ENCODE results near the gene BOLA3. TPM values are rescaled to one million over a fixed set of nuclear protein-coding genes. Genes with fewer than 3 reads are reported as not detected.
A peak's percentile ranks its signal among the peaks of the same experiment; 100 is the strongest.

Gene BOLA3
- total RNA-seq, 4 donors from 2014 or later: 29.4 to 46.9 (median 42.8) TPM

- peaks cover 4 to 14% (median 9%) of the 10 kb centered on the region in 4 donors for H3K4me1 ChIP-seq
- H3K27ac ChIP-seq (replicated peaks in 1 of 4): no peak overlapping the region
- DNase-seq (ENCODE audit: extremely low spot score): no peak
- no peak overlapping the region for H3K4me3 ChIP-seq
- H3K36me3 ChIP-seq: peaks cover 18 to 66% (median 41%) of the 10 kb centered on the region in 4 donors
- no peak for TF ChIP-seq EP300 (IDR thresholded peaks at IDR 0.05)
- no peak for TF ChIP-seq POLR2A (IDR thresholded peaks at IDR 0.05; ENCODE audit: low read depth)
- TF ChIP-seq POLR2AphosphoS5 (IDR thresholded peaks at IDR 0.05): no peak
- TF ChIP-seq, protein P1, sequence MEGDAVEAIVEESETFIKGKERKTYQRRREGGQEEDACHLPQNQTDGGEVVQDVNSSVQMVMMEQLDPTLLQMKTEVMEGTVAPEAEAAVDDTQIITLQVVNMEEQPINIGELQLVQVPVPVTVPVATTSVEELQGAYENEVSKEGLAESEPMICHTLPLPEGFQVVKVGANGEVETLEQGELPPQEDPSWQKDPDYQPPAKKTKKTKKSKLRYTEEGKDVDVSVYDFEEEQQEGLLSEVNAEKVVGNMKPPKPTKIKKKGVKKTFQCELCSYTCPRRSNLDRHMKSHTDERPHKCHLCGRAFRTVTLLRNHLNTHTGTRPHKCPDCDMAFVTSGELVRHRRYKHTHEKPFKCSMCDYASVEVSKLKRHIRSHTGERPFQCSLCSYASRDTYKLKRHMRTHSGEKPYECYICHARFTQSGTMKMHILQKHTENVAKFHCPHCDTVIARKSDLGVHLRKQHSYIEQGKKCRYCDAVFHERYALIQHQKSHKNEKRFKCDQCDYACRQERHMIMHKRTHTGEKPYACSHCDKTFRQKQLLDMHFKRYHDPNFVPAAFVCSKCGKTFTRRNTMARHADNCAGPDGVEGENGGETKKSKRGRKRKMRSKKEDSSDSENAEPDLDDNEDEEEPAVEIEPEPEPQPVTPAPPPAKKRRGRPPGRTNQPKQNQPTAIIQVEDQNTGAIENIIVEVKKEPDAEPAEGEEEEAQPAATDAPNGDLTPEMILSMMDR (IDR thresholded peaks at IDR 0.05): no peak
- WGBS: 95% methylated on average over 2 of the region's 2 CpGs
- no peaks in the 10 kb centered on the region for H3K27me3 ChIP-seq
- H3K9me3 ChIP-seq: no peaks in the 10 kb centered on the region
- intact Hi-C loops (cut with DNase I): no loop called here
These were observed 5.2 kb upstream of the BOLA3 start for GRCh38 chr2:74152954-74153353.

GRCh38 chr2:74149570-74150319 lies 2.0 kb upstream of the BOLA3 start:
- TF ChIP-seq POLR2AphosphoS5 (IDR thresholded peaks at IDR 0.05): no peak
- no peak for TF ChIP-seq POLR2A (IDR thresholded peaks at IDR 0.05; ENCODE audit: low read depth)
- TF ChIP-seq, protein P1 (IDR thresholded peaks at IDR 0.05): no peak
- no peak for TF ChIP-seq EP300 (IDR thresholded peaks at IDR 0.05)
- DNase-seq (ENCODE audit: extremely low spot score): no peak
- H3K9me3 ChIP-seq: no peaks in the 10 kb centered on the region
- no peaks in the 10 kb centered on the region for H3K27me3 ChIP-seq
- 93% methylated on average over 7 of the region's 7 CpGs for WGBS
- H3K27ac ChIP-seq (replicated peaks in 1 of 4): no peak overlapping the region
- H3K36me3 ChIP-seq: peaks cover 2 to 40% (median 18%) of the 10 kb centered on the region in 4 donors
- peaks cover 15 to 41% (median 24%) of the 10 kb centered on the region in 4 donors for H3K4me1 ChIP-seq
- H3K4me3 ChIP-seq: no peak overlapping the region
- intact Hi-C loops (cut with DNase I): loop anchor here (10.0 kb wide), 2 partner anchors 225 to 325 kb away; partner anchors contain the start of genes DGUOK and STAMBP

- Histone ChIP-seq H3K4me1 (peaks cover 15 to 41% (median 24%) of the 10 kb centered on the region in 4 donors), H3K27me3 (no peaks in the 10 kb centered on the region), H3K9me3 (no peaks in the 10 kb centered on the region), H3K27ac (replicated peaks in 1 of 4) (no peak overlapping the region), H3K4me3 (no peak overlapping the region), H3K36me3 (peaks cover 0 to 41% (median 17%) of the 10 kb centered on the region in 4 donors)
- no peak for DNase-seq (ENCODE audit: extremely low spot score)
- WGBS: 94% methylated on average over 5 of the region's 5 CpGs
- TF ChIP-seq EP300 (IDR thresholded peaks at IDR 0.05) (no peak), POLR2A (IDR thresholded peaks at IDR 0.05; ENCODE audit: low read depth) (no peak), POLR2AphosphoS5 (IDR thresholded peaks at IDR 0.05) (no peak)
- TF ChIP-seq, protein P1 (IDR thresholded peaks at IDR 0.05): no peak
- intact Hi-C loops (cut with DNase I): loop anchor here (10.0 kb wide), 2 partner anchors 224 to 324 kb away; partner anchors contain the start of genes DGUOK and STAMBP
These were observed 1.5 kb upstream of the BOLA3 start for GRCh38 chr2:74149247-74149525.

- Histone ChIP-seq H3K27ac (replicated peaks in 1 of 4) (peak overlapping the region; percentile 80 to 83 (median 80)), H3K27me3 (no peaks in the 10 kb centered on the region), H3K36me3 (peaks cover 0 to 40% (median 16%) of the 10 kb centered on the region in 4 donors), H3K4me3 (peak overlapping the region; percentile 86 to 89 (median 87)), H3K4me1 (peaks cover 15 to 41% (median 24%) of the 10 kb centered on the region in 4 donors), H3K9me3 (no peaks in the 10 kb centered on the region)
- 53% methylated on average over 16 of the region's 16 CpGs for WGBS
- TF ChIP-seq POLR2A (IDR thresholded peaks at IDR 0.05; ENCODE audit: low read depth) (no peak), POLR2AphosphoS5 (IDR thresholded peaks at IDR 0.05) (no peak), EP300 (IDR thresholded peaks at IDR 0.05) (no peak)
- TF ChIP-seq, protein P1 (IDR thresholded peaks at IDR 0.05): no peak
- intact Hi-C loops (cut with DNase I): loop anchor here (10.0 kb wide), 2 partner anchors 224 to 324 kb away; partner anchors contain the start of genes DGUOK and STAMBP
- DNase-seq (ENCODE audit: extremely low spot score): no peak
These were observed 940 bp upstream of the BOLA3 start for GRCh38 chr2:74148457-74149246.

Data from esophagus muscularis mucosa (tissue), 4 donors.